ENCODE data around the gene CDYL.

Gene CDYL

DNA sequence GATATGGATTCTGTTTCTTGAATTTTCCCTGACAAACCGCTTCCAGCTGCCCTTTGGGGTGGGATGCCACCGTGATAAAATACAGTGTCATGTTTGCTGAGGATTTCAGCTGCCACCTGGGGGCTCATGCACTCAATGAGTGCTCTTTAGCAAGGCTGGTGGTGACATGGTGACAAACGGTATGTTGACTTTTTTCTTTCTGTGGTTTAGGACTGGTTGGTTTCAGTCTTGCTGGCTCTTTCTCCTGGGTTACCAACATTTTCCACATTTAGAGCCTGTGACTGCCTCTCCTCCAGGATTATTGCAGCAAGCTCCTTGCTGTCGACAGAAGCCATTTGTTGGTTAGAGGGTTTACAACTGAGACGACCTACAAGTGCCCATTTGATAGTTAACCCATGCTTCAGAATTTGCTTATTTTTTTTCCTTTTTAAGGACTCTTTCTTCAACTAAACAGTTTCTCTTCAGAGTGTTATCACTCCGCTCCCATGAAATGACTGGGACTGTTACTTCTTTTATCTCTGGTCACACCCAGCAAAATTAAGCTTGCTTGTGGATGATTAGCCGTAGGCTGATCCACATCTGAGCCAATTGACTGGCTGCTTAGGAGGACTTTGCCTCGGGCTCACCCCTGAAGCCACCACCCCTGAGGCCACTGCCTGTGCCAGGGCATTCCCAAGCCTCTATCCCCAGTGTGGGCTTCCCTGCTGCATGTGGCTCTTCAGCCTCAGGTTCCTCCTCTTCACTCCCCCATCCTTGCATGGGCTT is 48.4 kb upstream of the CDYL start:
- no peaks in the 10 kb centered on the region for H3K27me3 ChIP-seq (ENCODE audit: low read length)
- no peaks in the 10 kb centered on the region for H3K9me2 ChIP-seq (replicated peaks; ENCODE audit: insufficient read depth, low read length)
- H3K79me2 ChIP-seq (ENCODE audit: insufficient read depth, low read length): no peaks in the 10 kb centered on the region
- no peak overlapping the region for H2AFZ ChIP-seq (ENCODE audit: low read depth, low read length, severe bottlenecking)
- no peak overlapping the region for H3K9ac ChIP-seq (ENCODE audit: low read length)
- H3K27ac ChIP-seq (ENCODE audit: low read depth, low read length): no peak overlapping the region
- no peaks in the 10 kb centered on the region for H3F3A ChIP-seq (ENCODE audit: insufficient read depth)
- no peaks in the 10 kb centered on the region for H3K9me3 ChIP-seq (ENCODE audit: insufficient read depth, low read length)
- H4K20me1 ChIP-seq (ENCODE audit: low read depth, low read length): no peaks in the 10 kb centered on the region
- no peaks in the 10 kb centered on the region for H3K36me3 ChIP-seq (ENCODE audit: low read length)
- TF ChIP-seq EZH2phosphoT487 (conservative IDR thresholded peaks at IDR 0.05; ENCODE audit: low read length): no peak
- TF ChIP-seq, protein P1, sequence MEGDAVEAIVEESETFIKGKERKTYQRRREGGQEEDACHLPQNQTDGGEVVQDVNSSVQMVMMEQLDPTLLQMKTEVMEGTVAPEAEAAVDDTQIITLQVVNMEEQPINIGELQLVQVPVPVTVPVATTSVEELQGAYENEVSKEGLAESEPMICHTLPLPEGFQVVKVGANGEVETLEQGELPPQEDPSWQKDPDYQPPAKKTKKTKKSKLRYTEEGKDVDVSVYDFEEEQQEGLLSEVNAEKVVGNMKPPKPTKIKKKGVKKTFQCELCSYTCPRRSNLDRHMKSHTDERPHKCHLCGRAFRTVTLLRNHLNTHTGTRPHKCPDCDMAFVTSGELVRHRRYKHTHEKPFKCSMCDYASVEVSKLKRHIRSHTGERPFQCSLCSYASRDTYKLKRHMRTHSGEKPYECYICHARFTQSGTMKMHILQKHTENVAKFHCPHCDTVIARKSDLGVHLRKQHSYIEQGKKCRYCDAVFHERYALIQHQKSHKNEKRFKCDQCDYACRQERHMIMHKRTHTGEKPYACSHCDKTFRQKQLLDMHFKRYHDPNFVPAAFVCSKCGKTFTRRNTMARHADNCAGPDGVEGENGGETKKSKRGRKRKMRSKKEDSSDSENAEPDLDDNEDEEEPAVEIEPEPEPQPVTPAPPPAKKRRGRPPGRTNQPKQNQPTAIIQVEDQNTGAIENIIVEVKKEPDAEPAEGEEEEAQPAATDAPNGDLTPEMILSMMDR (IDR thresholded peaks at IDR 0.05; ENCODE audit: insufficient read depth, low read length, poor library complexity, severe bottlenecking): no peak
- no peak overlapping the region for H3K4me2 ChIP-seq (ENCODE audit: low read depth, low read length, poor library complexity, severe bottlenecking)
- no peak overlapping the region for H3K4me3 ChIP-seq (ENCODE audit: insufficient read depth, low read length, poor library complexity, severe bottlenecking)

DNA sequence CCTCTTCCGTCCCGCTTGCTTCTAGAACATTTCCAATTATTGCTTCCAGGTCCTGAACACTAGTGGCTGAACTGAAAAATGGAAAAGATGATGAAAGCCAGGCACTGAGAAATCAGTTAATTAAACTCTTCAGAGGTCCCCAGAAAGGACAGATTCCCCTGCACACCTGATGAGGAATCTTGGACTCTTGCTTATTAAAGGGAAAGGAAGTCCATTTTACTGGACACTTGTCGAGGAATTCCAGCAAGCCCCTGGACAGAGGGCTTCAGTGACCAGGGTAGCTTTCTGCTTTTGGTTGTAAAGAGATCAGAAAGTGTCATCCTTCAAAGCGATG is 47.8 kb upstream of the CDYL start:
- no peak overlapping the region for H3K27ac ChIP-seq (ENCODE audit: low read depth, low read length)
- H3K9ac ChIP-seq (ENCODE audit: low read length): no peak overlapping the region
- no peaks in the 10 kb centered on the region for H3F3A ChIP-seq (ENCODE audit: insufficient read depth)
- H3K36me3 ChIP-seq (ENCODE audit: low read length): no peaks in the 10 kb centered on the region
- no peak overlapping the region for H2AFZ ChIP-seq (ENCODE audit: low read depth, low read length, severe bottlenecking)
- no peaks in the 10 kb centered on the region for H4K20me1 ChIP-seq (ENCODE audit: low read depth, low read length)
- H3K4me3 ChIP-seq (ENCODE audit: insufficient read depth, low read length, poor library complexity, severe bottlenecking): no peak overlapping the region
- H3K27me3 ChIP-seq (ENCODE audit: low read length): no peaks in the 10 kb centered on the region
- H3K79me2 ChIP-seq (ENCODE audit: insufficient read depth, low read length): no peaks in the 10 kb centered on the region
- H3K9me3 ChIP-seq (ENCODE audit: insufficient read depth, low read length): no peaks in the 10 kb centered on the region
- TF ChIP-seq, protein P1 (IDR thresholded peaks at IDR 0.05; ENCODE audit: insufficient read depth, low read length, poor library complexity, severe bottlenecking): no peak
- TF ChIP-seq EZH2phosphoT487 (conservative IDR thresholded peaks at IDR 0.05; ENCODE audit: low read length): no peak
- H3K4me2 ChIP-seq (ENCODE audit: low read depth, low read length, poor library complexity, severe bottlenecking): no peak overlapping the region
- H3K9me2 ChIP-seq (replicated peaks; ENCODE audit: insufficient read depth, low read length): no peaks in the 10 kb centered on the region

DNA sequence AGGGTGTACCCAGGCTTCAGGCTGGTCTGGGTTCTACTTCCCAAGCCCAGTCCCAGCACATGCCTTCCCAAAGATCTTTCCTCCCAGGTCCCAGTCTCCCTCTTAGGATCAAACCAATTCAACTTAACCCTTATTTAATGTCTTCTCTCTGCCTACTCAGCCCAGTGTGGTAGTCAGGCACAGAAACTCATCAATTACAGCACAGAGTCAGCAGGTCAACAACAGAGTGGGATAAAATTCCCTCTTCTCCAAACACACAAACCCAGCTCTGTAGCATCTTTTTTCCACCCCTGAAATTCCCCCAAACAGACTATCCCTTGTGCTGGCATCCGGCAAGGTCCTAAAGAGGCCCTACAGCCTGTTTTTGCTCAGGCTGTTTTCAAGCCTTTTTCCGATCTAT is 47.3 kb upstream of the CDYL start:
- H3K9ac ChIP-seq (ENCODE audit: low read length): no peak overlapping the region
- H3K79me2 ChIP-seq (ENCODE audit: insufficient read depth, low read length): no peaks in the 10 kb centered on the region
- H3K27ac ChIP-seq (ENCODE audit: low read depth, low read length): no peak overlapping the region
- no peaks in the 10 kb centered on the region for H3K36me3 ChIP-seq (ENCODE audit: low read length)
- H2AFZ ChIP-seq (ENCODE audit: low read depth, low read length, severe bottlenecking): no peak overlapping the region
- H3K27me3 ChIP-seq (ENCODE audit: low read length): no peaks in the 10 kb centered on the region
- H3K4me2 ChIP-seq (ENCODE audit: low read depth, low read length, poor library complexity, severe bottlenecking): no peak overlapping the region
- H3K9me2 ChIP-seq (replicated peaks; ENCODE audit: insufficient read depth, low read length): no peaks in the 10 kb centered on the region
- TF ChIP-seq, protein P1 (IDR thresholded peaks at IDR 0.05; ENCODE audit: insufficient read depth, low read length, poor library complexity, severe bottlenecking): no peak
- no peak for TF ChIP-seq EZH2phosphoT487 (conservative IDR thresholded peaks at IDR 0.05; ENCODE audit: low read length)
- no peaks in the 10 kb centered on the region for H3K9me3 ChIP-seq (ENCODE audit: insufficient read depth, low read length)
- no peaks in the 10 kb centered on the region for H4K20me1 ChIP-seq (ENCODE audit: low read depth, low read length)
- H3F3A ChIP-seq (ENCODE audit: insufficient read depth): no peaks in the 10 kb centered on the region
- H3K4me3 ChIP-seq (ENCODE audit: insufficient read depth, low read length, poor library complexity, severe bottlenecking): no peak overlapping the region

Data from SU-DHL-6 (cell line).